NCI-H187 (cell line): ENCODE results near the gene CYP2F1.
"Not testable (repeated sequence)": the region's sequence is repeated elsewhere in the genome, so short reads cannot be mapped to it uniquely, and the experiment has no call there.

Experiments
- DNase-seq, 2 experiments: peaks; one replicate each; lab custom pipeline; 2025; lab: John Stamatoyannopoulos, UW

Gene CYP2F1

GRCh38 chr19:41114132-41114531, at the start of gene CYP2F1:
CYP2F1 (plus strand) TSS chr19:41114432; CDS start chr19:41116189, 1,757 bp downstream.
- DNase-seq = no peak

GRCh38 chr19:41064974-41065569, 49.2 kb upstream of the CYP2F1 start:
- DNase-seq = no peak

GRCh38 chr19:41076286-41076685, 37.9 kb upstream of the CYP2F1 start:
- no peak for DNase-seq

- no peak for DNase-seq
These were observed 30.7 kb upstream of the CYP2F1 start for GRCh38 chr19:41083516-41083915.

- DNase-seq = no peak
These were observed 28.4 kb upstream of the CYP2F1 start for GRCh38 chr19:41085748-41086415.

GRCh38 chr19:41088151-41088550, 26.1 kb upstream of the CYP2F1 start, which contains the start of gene CYP2A13:
CYP2A13 (plus strand) TSS chr19:41088451; CDS start chr19:41088472, 21 bp downstream.
- no peak for DNase-seq

GRCh38 chr19:41089959-41090358, 24.3 kb upstream of the CYP2F1 start:
- no peak for DNase-seq

GRCh38 chr19:41095703-41096102, 18.5 kb upstream of the CYP2F1 start:
- DNase-seq = no peak

GRCh38 chr19:41096353-41096752, 17.9 kb upstream of the CYP2F1 start:
- DNase-seq = no peak

GRCh38 chr19:41097302-41097701, 16.9 kb upstream of the CYP2F1 start:
- DNase-seq = no peak

GRCh38 chr19:41098762-41099161, 15.5 kb upstream of the CYP2F1 start:
- DNase-seq = no peak

- not testable (repeated sequence) for DNase-seq
These were observed 12.0 kb upstream of the CYP2F1 start for GRCh38 chr19:41102210-41102609.

- DNase-seq = no peak
These were observed 8.1 kb upstream of the CYP2F1 start for GRCh38 chr19:41106177-41106576.

GRCh38 chr19:41111296-41111695, 2.9 kb upstream of the CYP2F1 start:
- no peak for DNase-seq

- no peak for DNase-seq
These were observed 2.4 kb upstream of the CYP2F1 start for GRCh38 chr19:41111750-41112295.

GRCh38 chr19:41112728-41113290, 1.4 kb upstream of the CYP2F1 start:
- no peak for DNase-seq

- no peak for DNase-seq
These were observed 2.0 kb downstream of the CYP2F1 start for GRCh38 chr19:41116261-41116660.

- not testable (repeated sequence) for DNase-seq
These were observed 7.0 kb downstream of the CYP2F1 start for GRCh38 chr19:41120929-41121911.

GRCh38 chr19:41122846-41123245, 8.6 kb downstream of the CYP2F1 start:
- not testable (repeated sequence) for DNase-seq

- DNase-seq = no peak
These were observed 9.6 kb downstream of the CYP2F1 start for GRCh38 chr19:41123716-41124294.

GRCh38 chr19:41126765-41127203, 12.6 kb downstream of the CYP2F1 start:
- not testable (repeated sequence) for DNase-seq
